ENCODE measurements around the gene GLRX3.

The GLRX3 gene

GRCh38 chr10:130137090-130137448 lies 878 bp downstream of the GLRX3 start:
- peaks cover 21% of the 10 kb centered on the region; the same call in 1 of the 2 replicates for H4K20me1 ChIP-seq (ENCODE audit: insufficient read depth)

GRCh38 chr10:130137659-130138478 lies 1.7 kb downstream of the GLRX3 start:
- Histone ChIP-seq H3K36me3 (ENCODE audit: insufficient read depth) (no peaks in the 10 kb centered on the region), H3K4me1 (ENCODE audit: low read depth, poor library complexity, severe bottlenecking) (peaks cover 46% of the 10 kb centered on the region), H3K27ac (no peak overlapping the region), H4K20me1 (ENCODE audit: insufficient read depth) (peaks cover 21% of the 10 kb centered on the region; the same call in 1 of the 2 replicates), H3K27me3 (ENCODE audit: insufficient read depth, low read depth) (no peaks in the 10 kb centered on the region), H3K4me3 (IDR thresholded peaks at IDR 0.05; ENCODE audit: insufficient read depth, low read depth, low read length) (no peak overlapping the region), H2AFZ (ENCODE audit: low read depth) (no peak overlapping the region), H3K4me2 (peak overlapping the region; percentile 98), H3K79me2 (ENCODE audit: insufficient read depth, low read depth) (peaks cover 66% of the 10 kb centered on the region), H3K9ac (peak overlapping the region; percentile 78; the same call in 1 of the 2 replicates)
- TF ChIP-seq CTCF (conservative IDR thresholded peaks at IDR 0.05; ENCODE audit: low read depth, low read length), result no peak

More at GRCh38 chr10:130137090-130137448, 878 bp downstream of the GLRX3 start:
- H3K4me3 ChIP-seq (IDR thresholded peaks at IDR 0.05; ENCODE audit: insufficient read depth, low read depth, low read length), result no peak overlapping the region
- peak overlapping the region; percentile 78; the same call in 1 of the 2 replicates for H3K9ac ChIP-seq
- no peaks in the 10 kb centered on the region for H3K36me3 ChIP-seq (ENCODE audit: insufficient read depth)
- peaks cover 58% of the 10 kb centered on the region for H3K79me2 ChIP-seq (ENCODE audit: insufficient read depth, low read depth)
- H3K27me3 ChIP-seq (ENCODE audit: insufficient read depth, low read depth), result no peaks in the 10 kb centered on the region
- H3K27ac ChIP-seq, result peak overlapping the region; percentile 42; the same call in 1 of the 2 replicates
- TF ChIP-seq CTCF (conservative IDR thresholded peaks at IDR 0.05; ENCODE audit: low read depth, low read length), result no peak
- peak overlapping the region; percentile 98 for H3K4me2 ChIP-seq
- H2AFZ ChIP-seq (ENCODE audit: low read depth), result peak overlapping the region; percentile 74; the same call in 1 of the 2 replicates
- H3K4me1 ChIP-seq (ENCODE audit: low read depth, poor library complexity, severe bottlenecking), result peaks cover 46% of the 10 kb centered on the region

- peak overlapping the region; percentile 98; the same call in 1 of the 2 replicates for H3K4me2 ChIP-seq
- H3K9ac ChIP-seq, result no peak overlapping the region
- H3K27me3 ChIP-seq (ENCODE audit: insufficient read depth, low read depth), result no peaks in the 10 kb centered on the region
- no peak for TF ChIP-seq CTCF (conservative IDR thresholded peaks at IDR 0.05; ENCODE audit: low read depth, low read length)
- H2AFZ ChIP-seq (ENCODE audit: low read depth), result no peak overlapping the region
- H3K4me3 ChIP-seq (IDR thresholded peaks at IDR 0.05; ENCODE audit: insufficient read depth, low read depth, low read length), result no peak overlapping the region
- H3K79me2 ChIP-seq (ENCODE audit: insufficient read depth, low read depth), result peaks cover 72% of the 10 kb centered on the region
- no peaks in the 10 kb centered on the region for H3K36me3 ChIP-seq (ENCODE audit: insufficient read depth)
- peaks cover 21% of the 10 kb centered on the region; the same call in 1 of the 2 replicates for H4K20me1 ChIP-seq (ENCODE audit: insufficient read depth)
- peaks cover 46% of the 10 kb centered on the region for H3K4me1 ChIP-seq (ENCODE audit: low read depth, poor library complexity, severe bottlenecking)
- no peak overlapping the region for H3K27ac ChIP-seq
Measured at GRCh38 chr10:130138479-130138866, 2.3 kb downstream of the GLRX3 start.

- no peak overlapping the region for H3K27ac ChIP-seq
- peak overlapping the region; percentile 63 for H3K4me2 ChIP-seq
- peaks cover 21% of the 10 kb centered on the region; the same call in 1 of the 2 replicates for H4K20me1 ChIP-seq (ENCODE audit: insufficient read depth)
- no peaks in the 10 kb centered on the region for H3K36me3 ChIP-seq (ENCODE audit: insufficient read depth)
- peaks cover 90% of the 10 kb centered on the region for H3K79me2 ChIP-seq (ENCODE audit: insufficient read depth, low read depth)
- no peaks in the 10 kb centered on the region for H3K27me3 ChIP-seq (ENCODE audit: insufficient read depth, low read depth)
- no peak for TF ChIP-seq CTCF (conservative IDR thresholded peaks at IDR 0.05; ENCODE audit: low read depth, low read length)
- no peak overlapping the region for H3K4me3 ChIP-seq (IDR thresholded peaks at IDR 0.05; ENCODE audit: insufficient read depth, low read depth, low read length)
- H3K9ac ChIP-seq, result no peak overlapping the region
- no peak overlapping the region for H2AFZ ChIP-seq (ENCODE audit: low read depth)
- peaks cover 46% of the 10 kb centered on the region for H3K4me1 ChIP-seq (ENCODE audit: low read depth, poor library complexity, severe bottlenecking)
Measured at GRCh38 chr10:130140425-130140824, 4.2 kb downstream of the GLRX3 start.
